Subcutaneous preadipocyte (primary cell): Measurements from ENCODE around the gene NUFIP1. TPM values are rescaled to one million over a fixed set of nuclear protein-coding genes. Genes with fewer than 3 reads are reported as not detected.

ENCODE experiments used
- small RNA-seq: library from RNA; depleted of rRNA; stranded (forward); fragments of <200 nt; gene quantifications from one replicate; pipeline ENCODE3, GENCODE V24; 2012
- total RNA-seq: library from RNA; depleted of rRNA; stranded (reverse); fragments of >200 nt; gene quantifications from 2 replicates; pipeline ENCODE4 v1.2.3, GENCODE V29; 2012

The NUFIP1 gene
- 4.4 and 4.7 TPM in 2 replicates for total RNA-seq

GRCh38 chr13:44989071-44989889 is at the start of gene NUFIP1, which contains the start of gene GPALPP1:
Gene NUFIP1 (minus strand): TSS chr13:44989471. CDS start chr13:44989436, 35 bp downstream.
Gene GPALPP1 (plus strand): TSS chr13:44989538. CDS start chr13:44989655, 117 bp downstream.

Small RNA genes within 50 kb of the gene (small RNA-seq; reads per million reads assigned to genes)
- not detected for gene RN7SL49P

Other genes with a start within 250 kb of the NUFIP1 start
- gene GPALPP1, start 67 bp upstream of the NUFIP1 start, total RNA-seq, result 15.8 and 22.1 TPM in 2 replicates
- gene GTF2F2, start 131.0 kb upstream of the NUFIP1 start, total RNA-seq, result 19.1 and 24.0 TPM in 2 replicates
- not detected in 2 replicates for gene KCTD4, start 211.6 kb upstream of the NUFIP1 start, total RNA-seq